ENCODE data around the gene MIS12. TPM values are rescaled to one million over a fixed set of nuclear protein-coding genes. Genes with fewer than 3 reads are reported as not detected.

Gene MIS12
- polyA plus RNA-seq, 3 donors = 6.9 to 10.8 (median 8.9) TPM

GRCh38 chr17:5499476-5500231 lies 13.3 kb downstream of the MIS12 start:
- TF ChIP-seq CTCF (IDR thresholded peaks at IDR 0.05) = no peak
- Mint-ChIP-seq H3K4me3 (no peak overlapping the region), H3K9me3 (peaks cover 0 to 9% (median 3%) of the 10 kb centered on the region in 7 donors), H3K27ac (no peak overlapping the region), H3K4me1 (peaks cover 10% of the 10 kb centered on the region), H3K27me3 (ENCODE audit: low read depth in 3 of 3) (peaks cover 17 to 30% (median 27%) of the 10 kb centered on the region in 3 donors), H3K36me3 (peaks cover 53 to 59% of the 10 kb centered on the region in 2 donors)
- H3K79me2 ChIP-seq (ENCODE audit: insufficient read depth, low read length) = no peaks in the 10 kb centered on the region
- no peak overlapping the region for H2AFZ ChIP-seq (ENCODE audit: insufficient read depth, low read depth, low read length, poor library complexity, severe bottlenecking)
- H3K27ac ChIP-seq (ENCODE audit: low read depth in 1 of 2, low read length in 2 of 2) = no peak overlapping the region
- 74% methylated on average over 41 of the region's 44 CpGs for WGBS (ENCODE audit: insufficient coverage)
- no peak overlapping the region for H3K4me3 ChIP-seq (replicated peaks in 1 of 3; ENCODE audit: low read depth in 2 of 3, low read length in 3 of 3)
- peaks cover 5 to 28% of the 10 kb centered on the region in 2 donors for H3K27me3 ChIP-seq (ENCODE audit: control insufficient read depth in 2 of 2, insufficient read depth in 2 of 2, low read length in 2 of 2)
- peaks cover 17 to 53% of the 10 kb centered on the region in 2 donors for H3K36me3 ChIP-seq (replicated peaks in 1 of 2; ENCODE audit: control insufficient read depth in 1 of 2, insufficient read depth in 2 of 2, low read length in 2 of 2)
- peaks cover 44% of the 10 kb centered on the region for H4K20me1 ChIP-seq (ENCODE audit: insufficient read depth, low read length)
- no peak for DNase-seq
- peaks cover 10 to 12% of the 10 kb centered on the region in 2 donors for H3K4me1 ChIP-seq (ENCODE audit: control insufficient read depth in 1 of 2, insufficient read depth in 2 of 2, low read length in 2 of 2)
- no peak overlapping the region for H3K4me2 ChIP-seq (replicated peaks; ENCODE audit: extremely low read depth, low read length, poor library complexity, severe bottlenecking)
- no peak overlapping the region for H3K9ac ChIP-seq (ENCODE audit: insufficient read depth, low read length, poor library complexity, severe bottlenecking)
- H3K9me3 ChIP-seq (replicated peaks in 1 of 2; ENCODE audit: control insufficient read depth in 1 of 2, insufficient read depth in 1 of 2, low read length in 2 of 2) = no peaks in the 10 kb centered on the region
- intact Hi-C loops (cut with micrococcal nuclease) = no loop called here

- H3K9me3 ChIP-seq (replicated peaks in 1 of 2; ENCODE audit: control insufficient read depth in 1 of 2, insufficient read depth in 1 of 2, low read length in 2 of 2) = no peaks in the 10 kb centered on the region
- Mint-ChIP-seq H3K27me3 (ENCODE audit: low read depth in 3 of 3) (peaks cover 17 to 30% (median 27%) of the 10 kb centered on the region in 3 donors), H3K27ac (peak overlapping the region in 1 of 7 donors; percentile 73), H3K36me3 (peaks cover 59 to 65% of the 10 kb centered on the region in 2 donors), H3K9me3 (peaks cover 0 to 9% (median 3%) of the 10 kb centered on the region in 7 donors), H3K4me3 (peak overlapping the region; percentile 59 to 65), H3K4me1 (peaks cover 10% of the 10 kb centered on the region)
- peaks cover 44% of the 10 kb centered on the region for H4K20me1 ChIP-seq (ENCODE audit: insufficient read depth, low read length)
- no peak overlapping the region for H3K9ac ChIP-seq (ENCODE audit: insufficient read depth, low read length, poor library complexity, severe bottlenecking)
- 12% methylated on average over 5 of the region's 18 CpGs for WGBS (ENCODE audit: insufficient coverage)
- peaks cover 5 to 28% of the 10 kb centered on the region in 2 donors for H3K27me3 ChIP-seq (ENCODE audit: control insufficient read depth in 2 of 2, insufficient read depth in 2 of 2, low read length in 2 of 2)
- no peak for TF ChIP-seq CTCF (IDR thresholded peaks at IDR 0.05)
- peak overlapping the region; percentile 38 for H3K4me2 ChIP-seq (replicated peaks; ENCODE audit: extremely low read depth, low read length, poor library complexity, severe bottlenecking)
- H2AFZ ChIP-seq (ENCODE audit: insufficient read depth, low read depth, low read length, poor library complexity, severe bottlenecking) = no peak overlapping the region
- H3K36me3 ChIP-seq (replicated peaks in 1 of 2; ENCODE audit: control insufficient read depth in 1 of 2, insufficient read depth in 2 of 2, low read length in 2 of 2) = peaks cover 20 to 59% of the 10 kb centered on the region in 2 donors
- intact Hi-C loops (cut with micrococcal nuclease) = no loop called here
- no peak overlapping the region for H3K27ac ChIP-seq (ENCODE audit: low read depth in 1 of 2, low read length in 2 of 2)
- no peaks in the 10 kb centered on the region for H3K79me2 ChIP-seq (ENCODE audit: insufficient read depth, low read length)
- peaks cover 10 to 12% of the 10 kb centered on the region in 2 donors for H3K4me1 ChIP-seq (ENCODE audit: control insufficient read depth in 1 of 2, insufficient read depth in 2 of 2, low read length in 2 of 2)
- no peak for DNase-seq
- H3K4me3 ChIP-seq (replicated peaks in 1 of 3; ENCODE audit: low read depth in 2 of 3, low read length in 3 of 3) = no peak overlapping the region
Observed at GRCh38 chr17:5500247-5500588, 13.9 kb downstream of the MIS12 start.

All from CD14-positive monocyte (primary cell).